GM23338 (cell line): ENCODE measurements around the gene HDAC1.

Source experiments
- POLR2AphosphoS5 ChIP-seq: IDR thresholded peaks from 2 replicates; pipeline ENCODE4 v1.6.1; 2016; ENCODE audit warnings: antibody characterized with exemption, low read depth
- TF ChIP-seq, protein P1 (sequence below), 2 experiments: fragments of 200-600 bp in 1 of 2; sonication (generic) in 1 of 2; conservative IDR thresholded peaks; 2 replicates each; pipeline versions ENCODE4 v1.5.1 to v1.6.1; 2016 to 2017; ENCODE audit warnings: antibody characterized with exemption in 2 of 2, low read depth in 2 of 2, mild to moderate bottlenecking in 2 of 2, moderate library complexity in 1 of 2
- TF ChIP-seq, protein P2 (sequence below): fragments of 250-450 bp; sonication (Bioruptor Pico); IDR thresholded peaks from 2 replicates; pipeline ENCODE4 v1.5.0; 2020; ENCODE audit warnings: mild to moderate bottlenecking, moderate library complexity

DNA sequence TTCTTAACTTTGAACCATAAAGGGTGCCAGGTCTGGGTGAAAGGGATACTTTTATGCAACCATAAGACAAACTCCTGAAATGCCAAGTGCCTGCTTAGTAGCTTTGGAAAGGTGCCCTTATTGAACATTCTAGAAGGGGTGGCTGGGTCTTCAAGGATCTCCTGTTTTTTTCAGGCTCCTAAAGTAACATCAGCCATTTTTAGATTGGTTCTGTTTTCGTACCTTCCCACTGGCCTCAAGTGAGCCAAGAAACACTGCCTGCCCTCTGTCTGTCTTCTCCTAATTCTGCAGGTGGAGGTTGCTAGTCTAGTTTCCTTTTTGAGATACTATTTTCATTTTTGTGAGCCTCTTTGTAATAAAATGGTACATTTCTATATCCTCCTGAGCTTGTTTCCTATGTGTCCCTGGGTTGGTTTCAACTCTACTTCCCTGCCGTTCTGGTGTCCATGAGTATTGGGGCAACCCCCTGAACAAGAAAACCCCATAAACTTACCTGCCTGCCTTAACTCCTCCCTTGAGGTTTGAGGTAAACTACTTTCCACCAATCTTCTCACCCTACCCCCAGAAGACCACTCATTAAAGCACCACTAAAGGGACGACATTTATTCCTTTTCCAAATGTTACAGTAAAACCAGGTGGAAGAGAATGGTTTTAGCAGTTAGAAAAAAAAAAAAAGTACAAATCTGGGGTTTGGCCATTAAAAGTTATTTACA, 41.5 kb downstream of the HDAC1 start:
- TF ChIP-seq, protein P1, sequence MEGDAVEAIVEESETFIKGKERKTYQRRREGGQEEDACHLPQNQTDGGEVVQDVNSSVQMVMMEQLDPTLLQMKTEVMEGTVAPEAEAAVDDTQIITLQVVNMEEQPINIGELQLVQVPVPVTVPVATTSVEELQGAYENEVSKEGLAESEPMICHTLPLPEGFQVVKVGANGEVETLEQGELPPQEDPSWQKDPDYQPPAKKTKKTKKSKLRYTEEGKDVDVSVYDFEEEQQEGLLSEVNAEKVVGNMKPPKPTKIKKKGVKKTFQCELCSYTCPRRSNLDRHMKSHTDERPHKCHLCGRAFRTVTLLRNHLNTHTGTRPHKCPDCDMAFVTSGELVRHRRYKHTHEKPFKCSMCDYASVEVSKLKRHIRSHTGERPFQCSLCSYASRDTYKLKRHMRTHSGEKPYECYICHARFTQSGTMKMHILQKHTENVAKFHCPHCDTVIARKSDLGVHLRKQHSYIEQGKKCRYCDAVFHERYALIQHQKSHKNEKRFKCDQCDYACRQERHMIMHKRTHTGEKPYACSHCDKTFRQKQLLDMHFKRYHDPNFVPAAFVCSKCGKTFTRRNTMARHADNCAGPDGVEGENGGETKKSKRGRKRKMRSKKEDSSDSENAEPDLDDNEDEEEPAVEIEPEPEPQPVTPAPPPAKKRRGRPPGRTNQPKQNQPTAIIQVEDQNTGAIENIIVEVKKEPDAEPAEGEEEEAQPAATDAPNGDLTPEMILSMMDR (conservative IDR thresholded peaks at IDR 0.05; ENCODE audit: low read depth in 2 of 2), result no peak
- TF ChIP-seq POLR2AphosphoS5, result peak; percentile 3; the same call in 1 of the 2 replicates
- TF ChIP-seq, protein P2, sequence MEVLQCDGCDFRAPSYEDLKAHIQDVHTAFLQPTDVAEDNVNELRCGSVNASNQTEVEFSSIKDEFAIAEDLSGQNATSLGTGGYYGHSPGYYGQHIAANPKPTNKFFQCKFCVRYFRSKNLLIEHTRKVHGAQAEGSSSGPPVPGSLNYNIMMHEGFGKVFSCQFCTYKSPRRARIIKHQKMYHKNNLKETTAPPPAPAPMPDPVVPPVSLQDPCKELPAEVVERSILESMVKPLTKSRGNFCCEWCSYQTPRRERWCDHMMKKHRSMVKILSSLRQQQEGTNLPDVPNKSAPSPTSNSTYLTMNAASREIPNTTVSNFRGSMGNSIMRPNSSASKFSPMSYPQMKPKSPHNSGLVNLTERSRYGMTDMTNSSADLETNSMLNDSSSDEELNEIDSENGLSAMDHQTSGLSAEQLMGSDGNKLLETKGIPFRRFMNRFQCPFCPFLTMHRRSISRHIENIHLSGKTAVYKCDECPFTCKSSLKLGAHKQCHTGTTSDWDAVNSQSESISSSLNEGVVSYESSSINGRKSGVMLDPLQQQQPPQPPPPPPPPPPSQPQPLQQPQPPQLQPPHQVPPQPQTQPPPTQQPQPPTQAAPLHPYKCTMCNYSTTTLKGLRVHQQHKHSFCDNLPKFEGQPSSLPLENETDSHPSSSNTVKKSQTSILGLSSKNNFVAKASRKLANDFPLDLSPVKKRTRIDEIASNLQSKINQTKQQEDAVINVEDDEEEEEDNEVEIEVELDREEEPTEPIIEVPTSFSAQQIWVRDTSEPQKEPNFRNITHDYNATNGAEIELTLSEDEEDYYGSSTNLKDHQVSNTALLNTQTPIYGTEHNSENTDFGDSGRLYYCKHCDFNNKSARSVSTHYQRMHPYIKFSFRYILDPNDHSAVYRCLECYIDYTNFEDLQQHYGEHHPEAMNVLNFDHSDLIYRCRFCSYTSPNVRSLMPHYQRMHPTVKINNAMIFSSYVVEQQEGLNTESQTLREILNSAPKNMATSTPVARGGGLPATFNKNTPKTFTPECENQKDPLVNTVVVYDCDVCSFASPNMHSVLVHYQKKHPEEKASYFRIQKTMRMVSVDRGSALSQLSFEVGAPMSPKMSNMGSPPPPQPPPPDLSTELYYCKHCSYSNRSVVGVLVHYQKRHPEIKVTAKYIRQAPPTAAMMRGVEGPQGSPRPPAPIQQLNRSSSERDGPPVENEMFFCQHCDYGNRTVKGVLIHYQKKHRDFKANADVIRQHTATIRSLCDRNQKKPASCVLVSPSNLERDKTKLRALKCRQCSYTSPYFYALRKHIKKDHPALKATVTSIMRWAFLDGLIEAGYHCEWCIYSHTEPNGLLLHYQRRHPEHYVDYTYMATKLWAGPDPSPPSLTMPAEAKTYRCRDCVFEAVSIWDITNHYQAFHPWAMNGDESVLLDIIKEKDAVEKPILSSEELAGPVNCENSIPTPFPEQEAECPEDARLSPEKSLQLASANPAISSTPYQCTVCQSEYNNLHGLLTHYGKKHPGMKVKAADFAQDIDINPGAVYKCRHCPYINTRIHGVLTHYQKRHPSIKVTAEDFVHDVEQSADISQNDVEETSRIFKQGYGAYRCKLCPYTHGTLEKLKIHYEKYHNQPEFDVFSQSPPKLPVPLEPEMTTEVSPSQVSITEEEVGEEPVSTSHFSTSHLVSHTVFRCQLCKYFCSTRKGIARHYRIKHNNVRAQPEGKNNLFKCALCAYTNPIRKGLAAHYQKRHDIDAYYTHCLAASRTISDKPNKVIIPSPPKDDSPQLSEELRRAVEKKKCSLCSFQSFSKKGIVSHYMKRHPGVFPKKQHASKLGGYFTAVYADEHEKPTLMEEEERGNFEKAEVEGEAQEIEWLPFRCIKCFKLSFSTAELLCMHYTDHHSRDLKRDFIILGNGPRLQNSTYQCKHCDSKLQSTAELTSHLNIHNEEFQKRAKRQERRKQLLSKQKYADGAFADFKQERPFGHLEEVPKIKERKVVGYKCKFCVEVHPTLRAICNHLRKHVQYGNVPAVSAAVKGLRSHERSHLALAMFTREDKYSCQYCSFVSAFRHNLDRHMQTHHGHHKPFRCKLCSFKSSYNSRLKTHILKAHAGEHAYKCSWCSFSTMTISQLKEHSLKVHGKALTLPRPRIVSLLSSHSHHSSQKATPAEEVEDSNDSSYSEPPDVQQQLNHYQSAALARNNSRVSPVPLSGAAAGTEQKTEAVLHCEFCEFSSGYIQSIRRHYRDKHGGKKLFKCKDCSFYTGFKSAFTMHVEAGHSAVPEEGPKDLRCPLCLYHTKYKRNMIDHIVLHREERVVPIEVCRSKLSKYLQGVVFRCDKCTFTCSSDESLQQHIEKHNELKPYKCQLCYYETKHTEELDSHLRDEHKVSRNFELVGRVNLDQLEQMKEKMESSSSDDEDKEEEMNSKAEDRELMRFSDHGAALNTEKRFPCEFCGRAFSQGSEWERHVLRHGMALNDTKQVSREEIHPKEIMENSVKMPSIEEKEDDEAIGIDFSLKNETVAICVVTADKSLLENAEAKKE, result no peak
